B cell (primary cell): ENCODE measurements around the gene P2RY6. TPM values are rescaled to one million over a fixed set of nuclear protein-coding genes. Genes with fewer than 3 reads are reported as not detected.

ENCODE experiments used
- ATAC-seq: fragments of 200-7000 bp; cut with Tn5 transposase; one replicate; pipeline ENCODE4 v1.10.0; 2021; ENCODE audit warnings: low read depth, mild to moderate bottlenecking, moderate number of reproducible peaks, moderate library complexity
- CTCF ChIA-PET: fragments of 350-600 bp; sonication (Branson Sonifier 250); formaldehyde crosslinking; loops from one replicate; lab custom pipeline; 2021; ENCODE audit warnings: antibody characterized with exemption, inconsistent platforms; lab: Charles Lee
- POLR2A ChIA-PET: fragments of 350-600 bp; sonication (Branson Sonifier 250); formaldehyde crosslinking; loops from one replicate; lab custom pipeline; 2021; ENCODE audit warnings: antibody characterized with exemption; lab: Charles Lee
- DNase-seq: peaks from one replicate; pipeline ENCODE4 v3.0.0; 2013
- H2AFZ ChIP-seq: 2 replicates; pipeline ENCODE4 v1.6.1; 2012; ENCODE audit warnings: mild to moderate bottlenecking, low read depth, low read length; ENCODE audit not compliant: insufficient read depth, poor library complexity, severe bottlenecking
- H3K27ac ChIP-seq, 2 donors: 1 replicate in 1 of 2; 2 replicates in 1 of 2; pipeline ENCODE4 v1.5.1; 2012 to 2013; ENCODE audit warnings: low read length in 2 of 2, mild to moderate bottlenecking in 2 of 2, moderate library complexity in 1 of 2
- H3K27me3 ChIP-seq, 4 experiments: fragments of 200-600 bp in 1 of 4; sonication (generic) in 1 of 4; replicated peaks in 1 of 4; 1 replicate in 2 of 4; 2 replicates in 2 of 4; pipeline versions ENCODE4 v1.6.1 to v1.7.0; 2013 to 2016; ENCODE audit warnings: low read length in 3 of 4, mild to moderate bottlenecking in 2 of 4, mixed read lengths in 1 of 4, moderate library complexity in 1 of 4; ENCODE audit not compliant: insufficient read depth in 4 of 4, control insufficient read depth in 3 of 4; ENCODE audit errors: control extremely low read depth in 1 of 4
- H3K36me3 ChIP-seq, 2 experiments: replicated peaks in 1 of 2; 1 replicate in 1 of 2; 2 replicates in 1 of 2; pipeline versions ENCODE4 v1.6.1 to v1.7.1; 2013; ENCODE audit warnings: low read length in 1 of 2; ENCODE audit not compliant: insufficient read depth in 2 of 2, control insufficient read depth in 1 of 2; ENCODE audit errors: control extremely low read depth in 1 of 2, extremely low read depth in 1 of 2
- H3K4me1 ChIP-seq, 2 donors: fragments of 200-600 bp in 1 of 2; sonication (generic) in 1 of 2; 1 replicate in 1 of 2; 2 replicates in 1 of 2; pipeline versions ENCODE4 v1.5.1 to v1.6.1; 2013 to 2017; ENCODE audit warnings: low read length in 2 of 2; ENCODE audit not compliant: control insufficient read depth in 2 of 2, insufficient read depth in 2 of 2
- H3K4me2 ChIP-seq: replicated peaks from 2 replicates; pipeline ENCODE3; 2012; ENCODE audit warnings: mild to moderate bottlenecking, low read depth, low read length; ENCODE audit not compliant: poor library complexity, severe bottlenecking
- H3K4me3 ChIP-seq, 5 experiments: fragments of 200-600 bp in 1 of 5; sonication (generic) in 1 of 5; 1 replicate in 3 of 5; 2 replicates in 2 of 5; pipeline versions ENCODE4 v1.5.1 to v1.7.0; 2011 to 2016; ENCODE audit warnings: low read length in 4 of 5, mild to moderate bottlenecking in 4 of 5, low read depth in 2 of 5, control low read depth in 1 of 5, moderate library complexity in 1 of 5; ENCODE audit not compliant: insufficient read depth in 1 of 5; ENCODE audit errors: control extremely low read depth in 1 of 5, extremely low read depth in 1 of 5
- H3K79me2 ChIP-seq: fragments of 200-600 bp; sonication (generic); one replicate; pipeline ENCODE4 v1.6.0; 2016; ENCODE audit warnings: low read length; ENCODE audit not compliant: control insufficient read depth, insufficient read depth
- H3K9ac ChIP-seq: fragments of 200-600 bp; sonication (generic); 2 replicates; pipeline ENCODE4 v1.6.1; 2017; ENCODE audit warnings: mild to moderate bottlenecking, low read length, moderate library complexity
- H3K9me3 ChIP-seq, 3 donors: one replicate each; pipeline versions ENCODE4 v1.6.1 to v1.7.1; 2013; ENCODE audit warnings: low read length in 2 of 3; ENCODE audit not compliant: control insufficient read depth in 2 of 3, insufficient read depth in 1 of 3; ENCODE audit errors: control extremely low read depth in 1 of 3
- H4K20me1 ChIP-seq: 2 replicates; pipeline ENCODE4 v1.6.0; 2012; ENCODE audit warnings: mild to moderate bottlenecking, low read length; ENCODE audit not compliant: insufficient read depth, control insufficient read depth, poor library complexity, severe bottlenecking
- H3K27ac Mint-ChIP-seq: one replicate; pipeline ENCODE4 v1.8.0; 2021; ENCODE audit warnings: mixed read lengths
- H3K27me3 Mint-ChIP-seq: one replicate; pipeline ENCODE4 v1.8.0; 2021; ENCODE audit warnings: mixed read lengths
- H3K4me1 Mint-ChIP-seq: one replicate; pipeline ENCODE4 v1.8.0; 2021; ENCODE audit warnings: mixed read lengths
- H3K4me3 Mint-ChIP-seq: one replicate; pipeline ENCODE4 v1.8.0; 2021; ENCODE audit warnings: mixed read lengths
- H3K9me3 Mint-ChIP-seq: one replicate; pipeline ENCODE4 v1.8.0; 2022; ENCODE audit warnings: mixed read lengths; ENCODE audit not compliant: insufficient read depth
- EZH2 ChIP-seq: IDR thresholded peaks from 2 replicates; pipeline ENCODE4 v1.6.1; 2012; ENCODE audit warnings: borderline replicate concordance, low read depth, mild to moderate bottlenecking, moderate library complexity, low read length; ENCODE audit not compliant: insufficient read depth, poor library complexity, severe bottlenecking
- WGBS: methylation state at CpG from one replicate; pipeline ENCODE4 v1.1.5; 2013; ENCODE audit warnings: missing lambda C conversion rate; ENCODE audit not compliant: insufficient coverage; 5-methylcytosine and 5-hydroxymethylcytosine counted together
- intact Hi-C: fragments of 100-400 bp; cut with micrococcal nuclease; formaldehyde crosslinking; loops from one replicate; pipeline ENCODE4 v1.10.0; 2022
- polyA plus RNA-seq: library from polyadenylated mRNA; depleted of rRNA; stranded (reverse); fragments of >200 nt; gene quantifications from 2 replicates; pipeline ENCODE4 v1.2.3, GENCODE V29; 2012
- total RNA-seq, 2 donors: library from RNA; stranded (reverse); fragments of 120-200 nt in 1 of 2; gene quantifications; 1 replicate in 1 of 2; 2 replicates in 1 of 2; pipeline versions ENCODE4 v1.2.3 to v1.2.4, GENCODE V29; 2013 to 2022
- TF ChIP-seq, protein P1 (sequence below): fragments of 200-600 bp; IDR thresholded peaks from one replicate; pipeline ENCODE4 v1.8.0; 2022; ENCODE audit warnings: antibody characterized with exemption, mild to moderate bottlenecking

The P2RY6 gene
- total and polyA plus RNA-seq, 2 donors (not counting 1 experiment from before 2014, with no cell fraction given): 0.25 TPM; not detected in 1

DNA sequence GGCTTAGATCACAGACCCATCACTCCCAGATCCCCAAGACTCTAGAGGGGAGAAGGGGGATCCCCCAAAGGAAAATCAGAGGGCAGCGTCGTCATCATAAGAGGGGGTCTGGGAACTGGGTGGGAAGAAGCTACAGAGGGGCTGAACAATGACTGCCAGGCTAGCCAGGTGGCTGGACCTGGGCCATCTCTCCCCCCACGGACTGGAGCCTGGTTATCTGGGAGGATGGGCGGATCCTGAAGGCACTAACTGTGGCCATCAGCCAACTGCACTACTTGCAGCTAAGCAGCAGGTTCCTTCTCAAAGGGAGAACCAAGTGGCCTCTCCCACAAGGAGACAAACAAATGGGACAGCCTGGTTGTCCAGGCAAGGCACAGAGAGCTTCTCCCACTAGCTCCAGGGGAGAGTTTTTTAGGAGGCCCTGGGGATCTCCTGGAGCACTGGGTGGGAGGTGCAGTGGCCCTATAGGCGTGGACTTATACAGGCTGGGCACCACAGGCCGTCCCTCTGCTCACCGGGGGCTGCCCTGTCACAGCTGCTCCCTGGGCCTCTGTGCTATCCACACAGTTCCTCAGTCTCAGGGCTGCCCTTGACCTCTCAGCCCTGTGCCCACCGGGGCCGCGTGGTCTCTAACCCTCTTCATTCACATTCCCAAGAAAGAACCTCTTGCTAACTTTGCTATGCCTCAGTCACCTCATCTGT is 15.4 kb downstream of the P2RY6 start:
- ChIA-PET POLR2A (no interaction called here), CTCF (interaction anchor here (1.0 to 7.5 kb wide), 10 partner anchors 11 to 816 kb away, joined by 3 to 65 read pairs (median 9); partner anchors contain the start of gene ARHGEF17)
- DNase-seq (no peak), ATAC-seq (no peak)
- H3K27me3 ChIP-seq: no peaks in the 10 kb centered on the region
- no peak overlapping the region for H2AFZ ChIP-seq
- H3K27me3 Mint-ChIP-seq: no peaks in the 10 kb centered on the region
- intact Hi-C loops: loop anchor here (2.0 to 5.0 kb wide), 5 partner anchors 19 to 465 kb away; no protein-coding TSS in a partner anchor
- no peak for TF ChIP-seq EZH2
- TF ChIP-seq, protein P1, sequence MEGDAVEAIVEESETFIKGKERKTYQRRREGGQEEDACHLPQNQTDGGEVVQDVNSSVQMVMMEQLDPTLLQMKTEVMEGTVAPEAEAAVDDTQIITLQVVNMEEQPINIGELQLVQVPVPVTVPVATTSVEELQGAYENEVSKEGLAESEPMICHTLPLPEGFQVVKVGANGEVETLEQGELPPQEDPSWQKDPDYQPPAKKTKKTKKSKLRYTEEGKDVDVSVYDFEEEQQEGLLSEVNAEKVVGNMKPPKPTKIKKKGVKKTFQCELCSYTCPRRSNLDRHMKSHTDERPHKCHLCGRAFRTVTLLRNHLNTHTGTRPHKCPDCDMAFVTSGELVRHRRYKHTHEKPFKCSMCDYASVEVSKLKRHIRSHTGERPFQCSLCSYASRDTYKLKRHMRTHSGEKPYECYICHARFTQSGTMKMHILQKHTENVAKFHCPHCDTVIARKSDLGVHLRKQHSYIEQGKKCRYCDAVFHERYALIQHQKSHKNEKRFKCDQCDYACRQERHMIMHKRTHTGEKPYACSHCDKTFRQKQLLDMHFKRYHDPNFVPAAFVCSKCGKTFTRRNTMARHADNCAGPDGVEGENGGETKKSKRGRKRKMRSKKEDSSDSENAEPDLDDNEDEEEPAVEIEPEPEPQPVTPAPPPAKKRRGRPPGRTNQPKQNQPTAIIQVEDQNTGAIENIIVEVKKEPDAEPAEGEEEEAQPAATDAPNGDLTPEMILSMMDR: no peak
- H3K9ac ChIP-seq: no peak overlapping the region
- H3K27ac Mint-ChIP-seq: peak overlapping the region; percentile 89
- H3K79me2 ChIP-seq: no peaks in the 10 kb centered on the region
- no peaks in the 10 kb centered on the region for H3K36me3 ChIP-seq
- peak overlapping the region in 1 of 2 donors; percentile 71 for H3K27ac ChIP-seq
- peaks cover 23 to 32% of the 10 kb centered on the region in 2 donors for H3K4me1 ChIP-seq
- H3K4me2 ChIP-seq: peak overlapping the region; percentile 60
- H3K9me3 ChIP-seq: no peaks in the 10 kb centered on the region
- H3K4me3 Mint-ChIP-seq: peak overlapping the region; percentile 24
- H4K20me1 ChIP-seq: no peaks in the 10 kb centered on the region
- no peak overlapping the region for H3K4me3 ChIP-seq
- H3K4me1 Mint-ChIP-seq: peaks cover 33% of the 10 kb centered on the region
- 79% methylated on average over 6 of the region's 10 CpGs for WGBS
- no peaks in the 10 kb centered on the region for H3K9me3 Mint-ChIP-seq
